Measurements from ENCODE around the gene SOCS1. TPM values are rescaled to one million over a fixed set of nuclear protein-coding genes. Genes with fewer than 3 reads are reported as not detected.
"Not testable (repeated sequence)": the region's sequence is repeated elsewhere in the genome, so short reads cannot be mapped to it uniquely, and the experiment has no call there.

The SOCS1 gene
- polyA plus RNA-seq, 12 donors: 1.3 to 5.3 (median 1.9) TPM; not detected in 2

DNA sequence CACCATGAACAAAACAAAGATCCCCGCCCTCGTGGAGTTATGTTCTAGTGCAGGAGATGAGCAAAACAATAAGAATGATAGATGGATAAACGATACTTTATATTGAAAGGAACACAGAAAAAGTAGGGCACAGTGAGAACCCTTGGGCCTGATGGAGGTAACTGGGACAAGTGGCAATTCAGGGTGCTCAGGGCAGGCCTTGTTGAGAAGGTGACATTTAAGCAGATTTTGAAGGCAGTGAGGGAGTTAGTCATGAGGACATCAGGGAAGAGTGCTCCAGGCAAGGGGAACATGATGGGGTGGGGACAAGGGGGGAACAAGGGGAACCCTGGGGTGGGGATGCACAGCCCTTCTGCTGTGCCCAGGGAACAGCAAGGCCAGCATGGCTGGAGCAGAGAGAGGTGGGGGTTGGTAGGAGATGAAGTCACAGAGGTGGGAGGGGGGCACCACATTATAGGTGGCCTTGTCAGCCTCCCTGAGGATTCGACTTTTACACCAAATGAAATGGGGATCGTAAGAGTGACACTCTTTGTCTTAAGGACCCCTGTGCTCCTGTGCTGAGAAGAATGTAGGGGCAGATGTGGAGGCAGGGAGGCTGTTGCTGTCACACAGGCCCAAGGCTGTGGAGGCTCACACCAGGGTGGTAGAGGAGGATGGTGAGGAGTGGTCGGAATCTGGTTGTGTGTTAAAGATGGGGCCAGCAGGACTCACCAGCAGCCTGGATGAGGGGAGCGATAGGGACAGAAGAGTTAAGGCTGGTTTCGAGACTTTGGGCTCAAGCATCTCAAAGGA lies 34.3 kb upstream of the SOCS1 start:
- no peak for DNase-seq

DNA sequence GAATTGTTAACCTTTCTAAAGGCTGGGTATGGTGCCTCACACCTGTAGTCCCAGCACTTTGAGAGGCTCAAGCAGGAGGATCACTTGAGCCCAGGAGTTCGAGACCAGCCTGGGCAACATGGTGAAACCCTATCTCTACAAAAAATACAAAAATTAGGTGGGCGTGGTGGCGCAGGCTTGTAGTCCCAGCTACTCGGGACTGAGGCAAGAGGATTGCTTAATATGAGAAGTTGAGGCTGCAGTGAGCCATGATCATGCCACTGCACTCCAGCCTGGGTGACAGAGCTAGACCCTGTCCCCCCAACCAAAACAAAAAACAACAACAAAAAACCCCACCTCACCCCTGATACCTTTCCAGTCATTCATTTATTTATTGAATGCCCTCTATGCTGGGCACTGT lies 33.7 kb upstream of the SOCS1 start:
- DNase-seq: not testable (repeated sequence)

DNA sequence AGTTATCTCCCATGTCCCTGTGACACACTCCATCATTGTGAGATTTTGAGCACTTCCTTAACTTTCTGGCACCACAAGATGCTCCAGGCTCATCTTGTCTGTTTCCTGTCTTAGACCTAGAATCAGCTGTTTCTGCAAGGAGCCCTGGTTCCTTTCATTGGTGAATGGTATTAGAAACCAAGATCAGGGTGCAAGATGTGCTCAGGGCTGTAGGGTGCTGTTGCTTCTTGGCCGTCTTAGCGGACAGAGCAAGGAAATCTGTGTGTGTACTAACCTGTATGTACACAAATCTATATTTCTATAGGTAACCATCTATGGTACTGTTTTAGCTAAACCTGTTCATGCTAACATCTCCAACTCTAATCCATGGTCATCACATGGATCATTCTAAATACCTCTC lies 33.2 kb upstream of the SOCS1 start:
- DNase-seq: no peak

DNA sequence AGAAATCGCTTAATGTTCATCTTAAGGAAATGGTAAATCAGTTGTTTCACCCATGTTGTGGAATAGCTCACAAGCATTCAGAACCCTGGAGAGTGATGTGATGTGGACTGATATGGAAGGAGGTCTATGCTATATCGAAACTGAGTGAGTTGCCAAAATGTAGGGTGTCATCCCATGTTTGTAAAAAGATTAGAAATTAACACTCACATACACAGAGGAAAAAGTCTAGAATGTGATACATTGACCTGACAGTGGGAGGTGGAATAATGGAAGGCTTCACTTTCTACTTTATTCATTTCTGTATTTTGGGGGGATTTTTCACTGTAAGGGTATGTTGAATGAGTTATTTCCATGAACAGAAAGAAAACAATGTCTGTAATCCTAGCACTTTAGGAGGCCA lies 29.8 kb upstream of the SOCS1 start:
- DNase-seq: no peak

DNA sequence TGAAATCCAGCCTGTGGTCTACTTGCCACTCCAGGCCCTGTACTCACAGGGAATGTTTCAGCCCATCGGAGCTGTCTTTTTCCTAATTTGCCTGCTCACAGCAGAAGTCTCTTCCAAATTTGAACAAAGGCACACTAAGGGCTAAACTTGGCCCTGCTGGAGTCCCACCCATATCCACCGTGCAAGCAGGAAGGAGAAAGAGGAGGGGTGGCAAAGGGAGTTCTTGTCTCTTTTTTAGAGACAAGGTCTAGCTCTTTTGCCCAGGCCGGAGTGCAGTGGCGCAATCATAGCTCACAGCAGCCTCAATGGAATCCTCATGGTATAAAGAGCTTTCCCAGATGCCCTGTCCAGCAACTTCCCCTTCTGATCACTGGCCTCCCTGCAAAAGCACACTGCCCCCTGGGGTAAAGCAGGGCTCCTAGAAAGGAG lies 27.8 kb upstream of the SOCS1 start:
- DNase-seq: no peak

DNA sequence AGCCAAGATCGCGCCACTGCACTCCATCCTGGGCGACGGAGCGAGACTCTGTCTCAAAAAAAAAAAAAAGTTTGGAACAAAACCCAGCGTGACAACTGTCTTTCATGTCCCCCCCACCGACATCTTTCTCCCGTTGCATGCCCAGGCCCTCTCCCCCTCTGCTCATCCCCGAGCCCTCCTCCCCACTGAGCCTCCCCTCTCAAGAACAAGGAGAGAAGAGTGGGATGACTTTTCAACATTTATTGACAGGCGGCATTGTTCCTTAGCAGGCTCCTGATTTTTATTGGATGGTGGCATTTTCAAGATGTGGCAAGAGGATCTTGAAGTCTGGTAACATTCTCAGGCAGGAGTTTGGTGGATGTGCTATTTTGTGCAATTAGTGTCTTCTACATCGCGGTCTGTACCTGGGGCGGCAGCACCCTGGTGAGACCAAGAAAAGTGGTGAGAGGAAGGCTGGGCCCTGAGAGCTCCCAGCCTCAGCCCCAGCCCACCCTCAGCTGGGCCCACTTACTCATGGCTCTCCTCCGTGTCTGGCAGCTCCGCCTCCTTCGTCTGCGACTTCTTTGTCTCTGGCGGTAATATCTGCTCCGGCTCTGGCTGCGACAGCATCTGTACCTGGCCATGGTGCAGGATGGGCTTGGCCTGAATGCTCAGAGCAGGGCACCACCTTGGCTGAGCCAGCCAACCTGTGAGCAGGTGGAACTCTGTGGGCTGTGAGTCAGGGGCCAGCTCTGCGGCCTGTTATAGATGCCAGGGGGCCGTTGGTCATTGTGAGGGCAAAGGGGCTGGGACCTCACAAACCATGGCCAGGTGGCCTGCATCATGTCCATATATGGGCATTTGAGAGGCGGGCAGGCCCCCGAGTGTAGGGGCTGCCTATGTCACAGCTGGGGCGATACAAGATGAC lies 24.9 kb upstream of the SOCS1 start, which contains the start of gene PRM1:
Gene PRM1 (minus strand): TSS at position 715 of the 907 bp plus-strand sequence. CDS start 92 bp downstream, at position 623.
- DNase-seq: no peak

DNA sequence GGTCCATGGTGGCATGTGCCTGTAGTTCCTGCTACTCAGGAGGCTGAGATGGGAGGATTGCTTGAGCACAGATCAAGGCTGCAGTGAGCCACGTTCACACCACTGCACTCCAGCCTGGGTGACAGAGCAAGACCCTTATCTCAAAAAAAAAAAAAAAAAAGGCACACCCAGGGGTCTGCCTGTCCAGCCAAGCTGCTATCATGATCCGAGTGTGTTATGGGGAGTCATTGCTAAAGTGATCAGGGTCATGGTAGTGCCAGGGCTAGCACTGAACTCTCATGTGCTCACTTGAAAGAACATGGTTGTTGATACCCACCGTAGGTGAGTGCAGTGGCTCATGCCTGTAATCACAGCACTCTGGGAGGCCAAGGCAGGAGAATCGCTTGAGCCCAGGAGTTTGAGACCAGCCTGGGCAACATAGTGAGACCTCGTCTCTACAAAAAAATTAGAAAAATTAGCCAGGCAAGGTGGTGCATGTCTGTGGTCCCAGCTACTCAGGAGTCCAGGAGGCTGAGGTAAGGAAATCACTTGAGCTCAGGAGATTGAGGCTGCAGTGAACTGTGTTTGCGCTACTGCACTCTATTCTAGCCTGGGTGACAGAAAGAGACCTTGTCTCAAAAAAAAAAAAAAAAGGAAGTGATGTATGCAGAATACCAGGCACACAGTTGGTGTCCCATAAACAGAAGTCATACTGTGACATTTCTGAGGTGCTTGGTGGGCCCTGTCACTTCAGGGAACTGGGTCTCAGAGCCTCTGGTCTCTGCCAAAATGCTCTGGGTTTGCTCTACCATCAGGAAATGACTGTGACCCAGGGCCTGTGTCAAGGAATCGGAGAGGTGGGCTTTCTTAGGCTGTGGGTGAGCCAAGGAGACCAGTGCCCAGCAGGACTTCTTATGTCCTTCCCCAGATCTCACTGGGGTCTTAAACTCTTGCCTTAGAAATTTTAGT lies 23.0 kb upstream of the SOCS1 start:
- DNase-seq: no peak

DNA sequence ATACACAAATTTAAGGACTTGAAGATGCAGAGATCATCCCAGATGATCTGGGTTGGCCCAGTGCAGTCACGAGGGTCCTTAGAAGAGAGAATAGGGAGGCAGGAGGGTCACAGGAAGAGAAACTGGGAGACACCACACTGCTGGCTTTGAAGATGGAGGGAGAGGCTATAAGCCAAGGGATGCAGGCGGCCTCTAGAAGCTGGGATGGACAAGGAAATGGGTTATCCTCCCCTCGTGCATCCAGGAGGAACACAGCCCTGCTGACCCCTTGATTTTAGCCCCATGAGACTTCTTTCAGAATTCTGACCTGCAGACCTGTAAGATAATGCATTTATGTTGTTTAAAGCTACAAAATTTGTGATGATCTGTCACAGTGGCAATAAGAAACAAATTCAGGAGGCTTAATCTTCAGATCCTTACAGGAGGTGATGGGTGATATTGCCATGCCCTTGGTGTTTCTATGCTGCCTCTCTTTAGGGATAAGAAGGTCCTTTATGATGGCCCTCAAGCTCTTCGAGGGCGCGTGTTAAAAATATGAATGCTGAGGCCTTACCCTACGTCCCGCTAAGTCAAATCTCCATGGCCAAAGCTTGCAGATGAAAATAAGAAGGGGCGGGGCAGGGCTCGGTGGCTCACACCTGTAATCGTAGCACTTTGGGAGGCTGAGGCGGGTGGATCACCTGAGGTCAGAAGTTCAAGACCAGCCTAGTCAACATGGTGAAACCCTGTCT lies 21.8 kb upstream of the SOCS1 start:
- no peak for DNase-seq

DNA sequence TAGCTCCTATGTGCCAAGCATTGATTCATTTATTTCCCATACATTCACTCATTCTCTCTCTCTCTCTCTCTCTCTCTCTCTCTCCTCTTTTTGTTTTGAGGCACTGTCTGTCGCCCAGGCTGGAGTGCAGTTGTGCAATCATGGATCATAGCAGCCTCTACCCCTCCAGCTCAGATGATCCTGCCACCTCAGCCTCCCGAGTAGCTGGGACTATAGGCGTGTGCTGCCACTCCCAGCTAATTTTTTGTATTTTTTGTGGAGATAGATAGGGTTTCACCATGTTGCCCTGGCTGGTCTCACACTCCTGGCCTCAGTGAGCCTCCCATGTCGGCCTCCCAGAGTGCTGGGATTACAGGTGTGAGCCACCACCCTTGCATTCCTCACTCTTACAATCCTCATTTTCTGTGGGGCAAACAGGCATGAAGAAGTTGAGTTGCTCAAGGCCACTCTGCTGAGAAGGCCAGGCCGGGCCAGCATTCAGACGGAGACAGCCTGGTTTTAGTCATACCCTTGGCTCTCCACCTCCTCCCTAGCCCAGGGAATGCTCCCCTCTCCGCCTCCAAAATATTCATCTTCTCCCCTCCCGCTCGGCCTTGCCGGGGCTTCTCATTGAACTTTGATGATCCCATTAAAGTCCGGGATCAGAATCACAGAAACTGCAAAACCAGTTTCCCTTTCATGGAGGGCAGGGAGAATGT lies 21.0 kb upstream of the SOCS1 start:
- no peak for DNase-seq

DNA sequence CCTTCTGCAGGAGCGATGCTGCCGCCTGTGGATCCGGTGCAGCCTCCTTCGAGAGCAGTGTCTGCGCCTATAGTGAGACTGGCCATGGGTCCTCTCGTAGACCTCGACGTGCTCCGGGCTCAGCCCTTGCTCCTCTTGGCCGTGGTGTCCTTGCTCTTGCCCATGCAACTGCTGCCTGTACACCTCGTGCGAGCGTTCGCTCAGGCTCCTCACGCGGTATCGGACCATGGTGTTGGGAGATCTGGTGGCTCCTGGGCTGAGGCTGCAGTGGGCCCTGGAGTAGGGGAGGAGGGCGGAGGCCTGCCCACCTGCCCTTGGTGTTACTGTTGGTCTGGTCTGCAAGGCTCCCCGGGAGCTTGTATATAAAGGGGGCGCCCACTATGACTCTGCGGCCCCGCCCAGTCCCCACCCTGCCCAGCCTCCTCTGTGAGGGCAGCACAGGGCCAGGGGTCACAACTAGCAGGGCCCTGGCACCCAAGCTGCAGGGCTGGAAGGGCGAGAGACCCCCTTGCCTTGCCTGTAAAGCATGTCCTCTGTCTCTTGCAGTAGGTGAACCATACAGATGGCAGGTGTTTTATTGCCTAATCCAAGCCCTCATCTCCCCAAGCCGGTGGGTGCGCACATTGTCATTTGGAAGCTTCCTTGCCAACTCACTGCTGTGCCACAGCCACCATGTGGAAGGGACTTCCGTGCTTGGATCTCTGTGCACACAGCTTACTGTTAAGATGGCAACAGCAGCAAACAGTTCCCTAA lies 20.3 kb upstream of the SOCS1 start, which contains the start of gene PRM2:
Gene PRM2 (minus strand): TSS at position 338 of the 753 bp plus-strand sequence. CDS start 110 bp downstream, at position 228.
- no peak for DNase-seq

DNA sequence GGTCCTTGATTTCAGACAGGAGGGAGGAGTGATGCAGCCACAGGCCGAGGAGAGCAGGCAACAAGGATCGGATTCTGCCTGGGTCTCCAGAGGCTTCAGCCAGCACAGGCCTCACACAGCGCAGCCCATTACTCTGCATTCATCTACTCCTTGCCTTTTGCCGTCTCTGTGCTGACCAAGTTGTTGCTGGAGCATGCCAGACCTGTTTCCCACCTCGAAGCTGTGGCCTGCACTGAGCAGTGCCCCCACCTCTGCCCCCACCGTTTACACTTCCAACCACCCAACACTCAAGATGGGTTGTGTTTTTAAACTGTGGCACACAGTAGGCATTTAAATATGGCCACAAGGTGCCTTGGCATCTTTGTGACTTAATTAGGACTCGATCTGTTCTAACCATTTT lies 19.0 kb upstream of the SOCS1 start:
- DNase-seq: no peak

DNA sequence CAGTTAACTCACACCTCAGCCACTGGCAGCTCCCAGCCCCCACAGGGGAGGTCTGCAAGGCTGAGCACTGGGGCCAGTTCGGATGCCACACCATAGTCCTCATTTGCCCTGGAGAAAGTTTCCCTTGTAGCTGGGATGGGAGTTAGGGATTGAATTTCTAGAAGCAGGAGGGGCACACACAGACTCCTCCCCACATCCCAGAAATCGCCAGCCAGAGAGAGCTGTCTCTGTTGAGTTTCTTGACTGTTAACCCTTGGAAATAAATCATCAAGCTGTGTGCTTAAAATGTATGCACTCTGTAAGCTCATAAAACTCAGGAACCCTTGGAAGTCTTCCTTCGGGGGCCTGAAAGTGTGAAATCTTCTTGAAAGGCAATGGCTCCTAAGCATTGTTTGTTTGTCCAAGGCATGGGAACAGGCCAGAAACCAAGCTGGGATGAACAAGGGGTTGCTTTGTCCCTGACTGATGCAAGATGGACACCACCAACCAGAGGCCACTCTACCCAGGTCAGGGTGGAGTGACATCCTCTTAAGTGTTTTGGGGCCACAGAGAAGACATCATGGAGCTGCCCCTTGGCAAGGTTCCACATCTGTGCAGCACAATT lies 17.8 kb upstream of the SOCS1 start:
- no peak for DNase-seq

DNA sequence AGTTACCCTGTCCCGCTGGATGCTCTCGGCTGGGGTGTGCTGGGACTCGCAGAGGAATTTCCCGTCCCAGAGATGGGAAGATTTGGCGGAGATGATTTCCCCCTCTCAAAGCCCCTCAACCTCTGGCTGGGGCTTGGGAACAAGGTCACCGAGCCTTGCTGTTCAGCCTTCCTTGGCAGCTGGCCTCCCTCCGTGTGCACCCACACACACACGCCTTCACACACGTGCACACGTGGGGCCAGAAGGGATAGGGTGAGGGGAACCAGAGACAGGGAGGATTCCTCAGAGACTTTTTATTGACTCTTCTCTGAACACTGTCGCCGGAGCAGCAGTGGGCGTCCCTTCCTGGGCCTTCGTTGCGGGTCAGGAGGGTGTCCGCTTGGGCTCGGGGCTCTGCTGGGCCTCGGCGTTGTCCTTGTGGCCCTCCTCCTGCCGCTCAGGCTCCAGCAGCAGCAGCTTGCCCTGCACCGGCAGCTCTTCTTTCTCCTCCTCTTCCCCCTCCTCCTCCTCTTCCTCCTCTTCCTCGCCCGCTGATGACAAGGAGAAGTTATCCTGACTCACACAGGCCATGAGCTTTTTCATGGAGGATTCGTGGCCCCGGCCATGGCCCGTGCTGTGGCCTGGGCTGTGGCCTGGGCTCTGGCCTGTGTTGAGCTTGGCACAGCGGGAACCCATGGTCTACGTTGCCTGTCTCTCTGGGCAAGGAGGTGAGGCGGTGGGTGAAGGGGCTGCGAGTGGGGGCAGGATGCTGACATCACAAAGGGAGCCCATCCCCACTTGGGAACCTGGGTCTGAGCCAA lies 17.1 kb upstream of the SOCS1 start, which contains the start of gene PRM3:
Gene PRM3 (minus strand): TSS at position 709 of the 800 bp plus-strand sequence. CDS start 34 bp downstream, at position 675.
- DNase-seq: no peak

DNA sequence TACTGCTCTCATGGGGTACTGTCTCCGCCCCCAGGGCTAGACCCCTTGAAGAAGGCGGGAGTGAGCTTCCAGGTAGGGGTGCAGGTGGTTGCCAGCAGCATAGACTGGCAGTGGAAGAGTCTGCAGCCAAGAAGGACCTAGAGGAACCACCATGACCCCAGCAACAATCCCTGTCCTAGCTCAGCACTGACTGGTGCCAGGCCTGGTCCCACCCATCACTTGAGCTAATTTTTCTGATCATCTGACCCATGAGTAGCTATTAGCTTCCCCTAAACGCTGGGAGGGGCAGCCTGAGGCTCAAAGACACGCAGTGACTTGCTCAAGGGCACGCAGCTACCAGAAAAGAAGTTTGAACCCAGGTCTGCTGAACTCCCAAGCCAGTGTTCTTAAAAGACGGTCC lies 16.5 kb upstream of the SOCS1 start:
- no peak for DNase-seq

DNA sequence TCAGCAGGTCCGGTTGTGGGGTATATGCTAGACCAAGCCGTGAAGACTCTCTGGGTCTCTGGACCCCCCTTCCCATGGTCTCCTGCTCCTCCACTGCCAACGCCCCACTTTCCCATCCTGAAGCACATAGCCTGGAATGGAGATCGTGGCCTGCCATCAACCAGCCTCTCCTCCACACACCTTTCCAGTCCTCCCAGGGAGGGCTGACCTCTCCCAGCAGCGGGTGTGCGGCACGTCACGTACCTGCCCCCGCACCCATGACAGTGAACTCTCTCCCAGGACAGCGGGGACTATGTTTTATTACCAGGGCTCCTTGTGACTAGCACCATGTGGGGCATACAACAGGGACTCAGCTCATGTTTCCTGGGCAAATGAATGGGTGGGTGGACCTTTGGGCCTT lies 15.6 kb upstream of the SOCS1 start:
- no peak for DNase-seq

DNA sequence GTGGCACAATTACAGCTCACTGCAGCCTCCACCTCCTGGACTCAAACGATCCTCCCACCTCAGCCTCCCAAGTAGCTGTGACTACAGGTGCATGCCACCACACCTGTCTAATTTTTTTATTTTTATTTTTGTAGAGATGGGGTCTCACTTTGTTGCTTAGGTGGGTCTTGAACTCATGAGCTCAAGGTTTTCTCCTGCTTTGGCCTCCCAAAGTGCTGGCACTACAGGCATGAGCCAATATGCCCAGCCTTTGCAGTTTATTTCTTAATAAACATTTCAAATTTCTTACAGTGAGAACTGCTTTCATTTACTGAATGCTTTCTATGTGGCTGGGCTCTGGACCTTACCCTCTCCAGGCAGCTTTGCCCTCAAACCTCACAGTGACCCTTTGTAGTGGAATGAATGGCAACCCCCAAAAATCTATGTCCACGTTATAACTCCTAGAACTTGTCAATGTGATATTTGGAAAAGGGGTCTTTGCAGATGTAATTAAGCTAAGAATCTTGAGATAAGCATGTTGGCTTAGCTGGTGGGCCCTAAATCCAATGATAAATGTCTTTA lies 14.7 kb upstream of the SOCS1 start:
- DNase-seq: no peak

DNA sequence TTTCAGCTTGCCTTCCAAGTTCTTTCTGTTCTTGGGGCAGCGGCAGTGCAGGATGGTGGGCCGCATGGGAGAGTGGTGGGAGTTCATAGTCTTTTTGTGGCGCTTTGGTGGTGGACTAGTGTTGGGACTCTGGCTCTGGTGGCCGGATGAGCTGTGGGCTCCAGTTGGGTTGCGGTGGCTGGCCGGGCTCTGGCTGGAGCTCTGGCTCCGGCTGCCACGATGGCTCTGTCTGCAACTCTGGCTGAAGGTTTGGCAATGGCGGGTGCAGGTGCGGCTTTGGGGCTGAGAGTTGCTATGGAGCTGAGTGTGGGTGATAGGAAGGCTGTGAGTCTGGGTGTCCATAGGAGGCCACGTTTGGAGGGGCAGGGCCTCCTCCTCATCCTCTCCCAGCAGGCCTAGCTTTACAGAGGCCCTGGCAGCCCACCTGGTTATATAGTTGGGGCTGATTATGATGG lies 12.9 kb upstream of the SOCS1 start, which contains the start of gene TNP2:
Gene TNP2 (minus strand): TSS at position 405 of the 455 bp plus-strand sequence. CDS start 63 bp downstream, at position 342.
- no peak for DNase-seq
